Endothelial cell of umbilical vein (primary cell): ENCODE data around the gene ZNF26. TPM values are rescaled to one million over a fixed set of nuclear protein-coding genes. Genes with fewer than 3 reads are reported as not detected.

Source experiments
- BruUV-seq: library from RNA; stranded (reverse); fragments of 400-500 nt; replicated peaks from 2 replicates; lab custom pipeline; 2021; lab: Mats Ljungman, UMichigan
- CTCF ChIA-PET: fragments of 300-600, 350-600 bp; sonication (Branson Sonifier 250); formaldehyde crosslinking; loops from one replicate; lab custom pipeline; 2021; ENCODE audit warnings: antibody characterized with exemption, inconsistent platforms; lab: Charles Lee
- POLR2A ChIA-PET: fragments of 300-600, 350-600 bp; sonication (Branson Sonifier 250); formaldehyde crosslinking; loops from one replicate; lab custom pipeline; 2021; ENCODE audit warnings: antibody characterized with exemption, inconsistent platforms; lab: Charles Lee
- DNase-seq: peaks from one replicate; pipeline ENCODE4 v3.0.0-alpha.2; 2011; ENCODE audit warnings: low read depth, low spot score
- FAIRE-seq: peaks from 2 replicates; lab custom pipeline; 2011; peaks lifted over from hg19 to GRCh38; lab: Jason Lieb, UNC
- H2AFZ ChIP-seq: 2 replicates; pipeline ENCODE4 v1.6.0; 2012; ENCODE audit warnings: low read depth, low read length, control low read depth, inconsistent platforms
- H3K27ac ChIP-seq: 2 replicates; pipeline ENCODE4 v1.5.1; 2011; ENCODE audit warnings: low read depth, mild to moderate bottlenecking, control low read depth, low read length, moderate library complexity; ENCODE audit not compliant: insufficient read depth
- H3K27me3 ChIP-seq, 2 experiments: 2 replicates each; pipeline versions ENCODE4 v1.6.0 to v1.6.1; 2011; ENCODE audit warnings: low read length in 2 of 2, mixed read lengths in 1 of 2; ENCODE audit not compliant: control insufficient read depth in 2 of 2, insufficient read depth in 2 of 2
- H3K36me3 ChIP-seq, 2 experiments: 2 replicates in 1 of 2; 3 replicates in 1 of 2; pipeline ENCODE4 v1.5.1; 2011; ENCODE audit warnings: low read length in 2 of 2, mild to moderate bottlenecking in 1 of 2, moderate library complexity in 1 of 2; ENCODE audit not compliant: control insufficient read depth in 2 of 2, insufficient read depth in 2 of 2; ENCODE audit errors: extremely low read depth in 1 of 2
- H3K4me1 ChIP-seq: 3 replicates; pipeline ENCODE4 v1.5.1; 2011; ENCODE audit warnings: mild to moderate bottlenecking, low read length; ENCODE audit not compliant: control insufficient read depth, insufficient read depth; ENCODE audit errors: extremely low read depth
- H3K4me2 ChIP-seq: 2 replicates; pipeline ENCODE4 v1.6.1; 2011; ENCODE audit warnings: low read length, control low read depth, mixed read lengths; ENCODE audit not compliant: insufficient read depth
- H3K4me3 ChIP-seq, 3 experiments: fragments of 200-600 bp in 1 of 3; sonication (generic), shearing (Covaris generic) in 1 of 3; replicated peaks in 1 of 3; 2 replicates each; pipeline ENCODE4 v1.5.1; 2011 to 2016; ENCODE audit warnings: control low read depth in 3 of 3, low read length in 3 of 3, mild to moderate bottlenecking in 2 of 3, inconsistent platforms in 1 of 3, low read depth in 1 of 3, moderate library complexity in 1 of 3; ENCODE audit not compliant: insufficient read depth in 1 of 3
- H3K79me2 ChIP-seq: 2 replicates; pipeline ENCODE4 v1.6.0; 2012; ENCODE audit warnings: low read length, inconsistent platforms; ENCODE audit not compliant: control insufficient read depth, insufficient read depth
- H3K9ac ChIP-seq: replicated peaks from 2 replicates; pipeline ENCODE3; 2011; ENCODE audit warnings: low read length, control low read depth; ENCODE audit not compliant: insufficient read depth; ENCODE audit errors: extremely low read depth
- H3K9me1 ChIP-seq: replicated peaks from 3 replicates; pipeline ENCODE4 v1.6.0; 2011; ENCODE audit warnings: mild to moderate bottlenecking, low read length; ENCODE audit not compliant: control insufficient read depth, insufficient read depth; ENCODE audit errors: extremely low read depth
- H3K9me3 ChIP-seq: replicated peaks from 2 replicates; pipeline ENCODE4 v1.5.1; 2012; ENCODE audit warnings: low read length, inconsistent platforms; ENCODE audit not compliant: control insufficient read depth, insufficient read depth
- H4K20me1 ChIP-seq: replicated peaks from 2 replicates; pipeline ENCODE3; 2011; ENCODE audit warnings: mild to moderate bottlenecking, low read length; ENCODE audit not compliant: control insufficient read depth, insufficient read depth; ENCODE audit errors: extremely low read depth
- POLR2A ChIP-seq: IDR thresholded peaks from 2 replicates; pipeline ENCODE4 v1.6.1; 2012; ENCODE audit warnings: low read depth, mild to moderate bottlenecking, control low read depth, low read length
- dilution Hi-C: fragments of 300-500 bp; cut with MboI; formaldehyde crosslinking; loops from one replicate; pipeline ENCODE4 v1.15.0; 2019; ENCODE audit warnings: low sequenced_read_pairs; ENCODE audit not compliant: extremely low pct_ligation_motif_present
- intact Hi-C: fragments of 100-400 bp; cut with micrococcal nuclease; formaldehyde crosslinking; loops from one replicate; pipeline ENCODE4 v1.10.0; 2022
- polyA plus RNA-seq, 4 experiments: library from polyadenylated mRNA; depleted of rRNA in 3 of 4; stranded (reverse) in 3 of 4; unstranded in 1 of 4; fragments of >200 nt; gene quantifications; 2 replicates each; pipeline versions ENCODE4 v1.2.1 to v1.2.3, GENCODE V29; 2011 to 2012; ENCODE audit warnings: missing spikeins in 1 of 4
- total RNA-seq: library from RNA; stranded (reverse); gene quantifications from 2 replicates; pipeline ENCODE4 v1.2.3, GENCODE V29; 2021
- TF ChIP-seq, protein P1 (sequence below), 2 donors: IDR thresholded peaks; 1 replicate in 1 of 2; 2 replicates in 1 of 2; pipeline ENCODE4 v1.5.1; 2011; ENCODE audit warnings: low read length in 2 of 2, mild to moderate bottlenecking in 2 of 2, moderate library complexity in 2 of 2, control low read depth in 1 of 2, inconsistent platforms in 1 of 2, low read depth in 1 of 2; ENCODE audit not compliant: insufficient read depth in 1 of 2; ENCODE audit errors: extremely low read depth in 1 of 2

The ZNF26 gene
- total and polyA plus RNA-seq, 2 donors (not counting 3 experiments of a cell fraction or from before 2014, with no cell fraction given), result 5.9 to 11.1 TPM

DNA sequence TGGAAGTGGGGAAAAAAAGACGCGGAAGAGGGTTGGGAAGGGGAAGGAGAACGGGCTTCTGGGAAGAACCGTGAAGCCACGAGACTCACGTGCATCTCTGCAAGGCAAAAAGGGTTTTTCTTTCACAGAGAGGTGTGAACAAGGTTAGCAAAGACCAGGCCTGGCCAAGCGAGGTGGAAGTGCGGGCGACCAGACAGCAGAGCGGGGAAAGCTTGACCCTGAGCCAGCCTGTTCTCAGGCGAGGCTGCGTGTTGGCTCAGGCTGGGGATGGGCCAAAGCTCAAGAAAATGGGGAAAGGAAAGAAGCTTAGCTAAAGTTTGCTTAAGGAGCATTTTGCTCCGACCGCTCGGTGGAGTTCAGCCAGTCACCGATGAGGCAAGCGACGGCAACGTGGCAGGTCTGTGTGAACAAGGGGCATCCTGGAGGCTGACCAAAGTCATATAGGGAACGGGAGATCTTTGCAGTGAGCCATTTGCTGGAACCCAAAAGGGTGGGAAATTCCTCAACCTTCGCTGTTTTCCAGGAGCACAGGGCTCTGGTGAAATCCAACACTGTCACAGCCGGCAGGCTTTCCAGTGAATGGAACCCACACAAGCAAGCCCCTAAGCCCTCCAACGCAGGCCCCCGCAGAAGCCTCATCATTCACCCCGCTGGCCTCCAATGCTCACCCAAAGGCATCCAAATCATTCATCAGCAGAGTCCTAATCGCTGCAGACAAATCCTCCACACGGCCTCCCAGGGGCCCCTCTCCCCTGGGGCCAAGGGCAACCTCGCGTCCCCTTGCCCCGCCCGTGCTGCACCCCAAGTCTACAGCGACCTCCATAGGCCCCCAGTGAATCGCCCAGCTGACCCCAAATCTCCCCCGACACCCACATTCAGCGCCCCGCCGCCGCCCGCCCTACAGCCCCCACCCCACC, 30.8 kb upstream of the ZNF26 start:
- peak overlapping the region; percentile 86 for H3K4me2 ChIP-seq
- FAIRE-seq (no peak), DNase-seq (peak; percentile 60)
- H3K9me1 ChIP-seq, result no peaks in the 10 kb centered on the region
- peak overlapping the region; percentile 58 to 75 (median 74) for H3K4me3 ChIP-seq
- ChIA-PET CTCF (interaction anchor here (1.3 kb wide), 1 partner anchor 46 kb away, joined by 3 read pairs; no protein-coding TSS in a partner anchor), POLR2A (interaction anchor here (0.6 kb wide), 1 partner anchor 250 kb away, joined by 5 read pairs; no protein-coding TSS in a partner anchor)
- H4K20me1 ChIP-seq, result no peaks in the 10 kb centered on the region
- no peaks in the 10 kb centered on the region for H3K27me3 ChIP-seq
- peaks cover 8% of the 10 kb centered on the region for H3K4me1 ChIP-seq
- peaks cover 21% of the 10 kb centered on the region for H3K79me2 ChIP-seq
- H3K36me3 ChIP-seq, result no peaks in the 10 kb centered on the region
- peak; percentile 14 for TF ChIP-seq POLR2A
- TF ChIP-seq, protein P1, sequence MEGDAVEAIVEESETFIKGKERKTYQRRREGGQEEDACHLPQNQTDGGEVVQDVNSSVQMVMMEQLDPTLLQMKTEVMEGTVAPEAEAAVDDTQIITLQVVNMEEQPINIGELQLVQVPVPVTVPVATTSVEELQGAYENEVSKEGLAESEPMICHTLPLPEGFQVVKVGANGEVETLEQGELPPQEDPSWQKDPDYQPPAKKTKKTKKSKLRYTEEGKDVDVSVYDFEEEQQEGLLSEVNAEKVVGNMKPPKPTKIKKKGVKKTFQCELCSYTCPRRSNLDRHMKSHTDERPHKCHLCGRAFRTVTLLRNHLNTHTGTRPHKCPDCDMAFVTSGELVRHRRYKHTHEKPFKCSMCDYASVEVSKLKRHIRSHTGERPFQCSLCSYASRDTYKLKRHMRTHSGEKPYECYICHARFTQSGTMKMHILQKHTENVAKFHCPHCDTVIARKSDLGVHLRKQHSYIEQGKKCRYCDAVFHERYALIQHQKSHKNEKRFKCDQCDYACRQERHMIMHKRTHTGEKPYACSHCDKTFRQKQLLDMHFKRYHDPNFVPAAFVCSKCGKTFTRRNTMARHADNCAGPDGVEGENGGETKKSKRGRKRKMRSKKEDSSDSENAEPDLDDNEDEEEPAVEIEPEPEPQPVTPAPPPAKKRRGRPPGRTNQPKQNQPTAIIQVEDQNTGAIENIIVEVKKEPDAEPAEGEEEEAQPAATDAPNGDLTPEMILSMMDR (IDR thresholded peaks at IDR 0.05; ENCODE audit: extremely low read depth in 1 of 2, insufficient read depth in 1 of 2, low read depth in 1 of 2, low read length in 2 of 2), result no peak
- dilution Hi-C loops (no loop called here), intact Hi-C loops (loop anchor here (1.0 to 2.0 kb wide), 3 partner anchors 31 to 226 kb away; partner anchors contain the start of genes CHFR, ZNF26 and ZNF268)
- peak overlapping the region; percentile 61 for H3K9ac ChIP-seq
- no peak overlapping the region for H3K27ac ChIP-seq
- BruUV-seq, result TSS peak; percentile 68
- peak overlapping the region; percentile 51 for H2AFZ ChIP-seq
- peaks cover 1% of the 10 kb centered on the region for H3K9me3 ChIP-seq
